Neural cell (in vitro differentiated cells): Measurements from ENCODE around the gene PIGL. TPM values are rescaled to one million over a fixed set of nuclear protein-coding genes. Genes with fewer than 3 reads are reported as not detected.

Source experiments
- H2AFZ ChIP-seq: fragments of 200-600, 300-800 bp; sonication (generic), shearing (Covaris generic); 2 replicates; pipeline ENCODE4 v1.6.0; 2014; ENCODE audit warnings: low read depth, mild to moderate bottlenecking, antibody characterized with exemption, low read length, moderate library complexity
- H3F3A ChIP-seq: fragments of 200-600 bp; shearing (Covaris generic); 2 replicates; pipeline ENCODE4 v1.6.1; 2016; ENCODE audit warnings: mild to moderate bottlenecking, moderate library complexity, mixed read lengths, antibody characterized with exemption, low read length; ENCODE audit not compliant: insufficient read depth, poor library complexity, severe bottlenecking
- H3K27ac ChIP-seq: fragments of 200-600, 300-800 bp; sonication (generic), shearing (Covaris generic); 2 replicates; pipeline ENCODE4 v1.5.1; 2014; ENCODE audit warnings: mild to moderate bottlenecking, low read length, moderate library complexity
- H3K27me3 ChIP-seq: fragments of 300-800, 200-600 bp; sonication (generic), shearing (Covaris generic); 2 replicates; pipeline ENCODE4 v1.6.0; 2014; ENCODE audit warnings: mild to moderate bottlenecking, low read depth, low read length, moderate library complexity; ENCODE audit not compliant: insufficient read depth
- H3K36me3 ChIP-seq: fragments of 300-800, 200-600 bp; sonication (generic), shearing (Covaris generic); 2 replicates; pipeline ENCODE4 v1.5.1; 2014; ENCODE audit warnings: mild to moderate bottlenecking, antibody characterized with exemption, low read length, moderate library complexity; ENCODE audit not compliant: insufficient read depth
- H3K4me2 ChIP-seq: fragments of 300-800, 200-600 bp; sonication (generic), shearing (Covaris generic); 2 replicates; pipeline ENCODE4 v1.6.0; 2014; ENCODE audit warnings: mild to moderate bottlenecking, low read length
- H3K4me3 ChIP-seq: fragments of 300-800, 200-600 bp; sonication (generic), shearing (Covaris generic); 2 replicates; pipeline ENCODE4 v1.5.1; 2014; ENCODE audit warnings: mild to moderate bottlenecking, low read length, moderate library complexity
- H3K79me2 ChIP-seq: fragments of 200-600 bp; shearing (Covaris generic); replicated peaks from 2 replicates; pipeline ENCODE4 v1.6.0; 2014; ENCODE audit warnings: mild to moderate bottlenecking, low read length, moderate library complexity; ENCODE audit not compliant: insufficient read depth
- H3K9ac ChIP-seq: fragments of 300-800, 200-600 bp; sonication (generic), shearing (Covaris generic); 2 replicates; pipeline ENCODE4 v1.6.1; 2016; ENCODE audit warnings: mild to moderate bottlenecking, low read length, mixed read lengths
- H3K9me2 ChIP-seq: fragments of 200-600 bp; shearing (Covaris generic); 2 replicates; pipeline ENCODE4 v1.6.1; 2016; ENCODE audit warnings: mild to moderate bottlenecking, low read length, mixed read lengths; ENCODE audit not compliant: insufficient read depth
- H3K9me3 ChIP-seq: fragments of 200-600, 300-800 bp; sonication (generic), shearing (Covaris generic); 2 replicates; pipeline ENCODE4 v1.6.1; 2016; ENCODE audit warnings: mild to moderate bottlenecking, mixed run types, low read length, moderate library complexity, mixed read lengths
- H4K20me1 ChIP-seq: fragments of 200-600 bp; shearing (Covaris generic); 2 replicates; pipeline ENCODE4 v1.6.1; 2016; ENCODE audit warnings: mild to moderate bottlenecking, mixed run types; ENCODE audit not compliant: insufficient read depth
- CTCF ChIP-seq: fragments of 450-650 bp; IDR thresholded peaks from 2 replicates; pipeline ENCODE4 v1.5.1; 2014; ENCODE audit warnings: antibody characterized with exemption, mild to moderate bottlenecking, moderate library complexity; ENCODE audit not compliant: poor library complexity, severe bottlenecking
- EP300 ChIP-seq: fragments of 450-650 bp; conservative IDR thresholded peaks from 2 replicates; pipeline ENCODE4 v1.6.1; 2014; ENCODE audit warnings: antibody characterized with exemption, mild to moderate bottlenecking, moderate library complexity; ENCODE audit not compliant: poor library complexity, severe bottlenecking
- EZH2 ChIP-seq: fragments of 200-600, 300-800 bp; shearing (Covaris generic), sonication (generic); IDR thresholded peaks from 2 replicates; pipeline ENCODE4 v1.6.1; 2014; ENCODE audit warnings: antibody characterized with exemption, low read length, borderline replicate concordance, mild to moderate bottlenecking; ENCODE audit not compliant: insufficient read depth, poor library complexity, severe bottlenecking
- MXI1 ChIP-seq: fragments of 450-650 bp; conservative IDR thresholded peaks from 2 replicates; pipeline ENCODE4 v1.6.1; 2014; ENCODE audit warnings: antibody characterized with exemption, mild to moderate bottlenecking; ENCODE audit not compliant: poor library complexity, severe bottlenecking
- POLR2AphosphoS5 ChIP-seq: IDR thresholded peaks from 2 replicates; pipeline ENCODE4 v1.6.1; 2012
- RAD21 ChIP-seq: fragments of 450-650 bp; conservative IDR thresholded peaks from 2 replicates; pipeline ENCODE4 v1.6.1; 2014; ENCODE audit warnings: antibody characterized with exemption, mild to moderate bottlenecking, moderate library complexity
- REST ChIP-seq: IDR thresholded peaks from 2 replicates; pipeline ENCODE4 v1.6.1; 2012; ENCODE audit warnings: borderline replicate concordance
- SMC3 ChIP-seq: fragments of 450-650 bp; conservative IDR thresholded peaks from 2 replicates; pipeline ENCODE4 v1.6.1; 2014; ENCODE audit warnings: antibody characterized with exemption, mild to moderate bottlenecking, moderate library complexity; ENCODE audit not compliant: poor library complexity
- TAF1 ChIP-seq: IDR thresholded peaks from 2 replicates; pipeline ENCODE4 v1.6.1; 2012; ENCODE audit warnings: low read depth
- polyA plus RNA-seq: library from polyadenylated mRNA; depleted of rRNA; stranded (reverse); fragments of >200 nt; gene quantifications from 2 replicates; pipeline ENCODE4 v1.2.3, GENCODE V29; 2014

The PIGL gene
- polyA plus RNA-seq, 1 donor from 2014 or later, result 75.5 TPM

DNA sequence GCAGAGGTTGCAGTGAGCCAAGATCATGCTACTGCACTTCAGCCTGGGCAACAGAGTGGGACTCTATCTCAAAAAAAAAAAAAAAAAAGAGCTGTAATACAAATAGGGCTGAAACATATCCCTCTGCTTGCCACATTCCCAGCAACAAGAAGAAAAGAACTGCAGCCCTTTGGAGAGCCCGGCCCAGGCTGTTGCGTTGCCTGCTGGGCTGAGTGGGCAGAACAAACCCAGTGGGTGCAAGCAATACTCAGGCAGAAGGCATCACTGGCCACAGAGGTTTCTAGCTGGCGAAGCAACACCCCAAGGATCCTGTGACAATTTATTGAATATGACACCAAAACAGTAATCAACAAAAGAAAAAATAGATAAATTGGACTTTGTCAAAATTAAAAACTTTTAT, 44.0 kb downstream of the PIGL start:
- H2AFZ ChIP-seq, result no peak overlapping the region
- H3K9me3 ChIP-seq, result no peaks in the 10 kb centered on the region
- no peak overlapping the region for H3K4me2 ChIP-seq
- H3K27ac ChIP-seq, result no peak overlapping the region
- no peaks in the 10 kb centered on the region for H3K9me2 ChIP-seq
- TF ChIP-seq EZH2, result no peak
- TF ChIP-seq TAF1, result no peak
- TF ChIP-seq SMC3, result no peak
- no peak for TF ChIP-seq RAD21
- no peak for TF ChIP-seq REST
- TF ChIP-seq CTCF, result no peak
- no peak for TF ChIP-seq EP300
- no peak for TF ChIP-seq MXI1
- TF ChIP-seq POLR2AphosphoS5, result no peak
- no peak overlapping the region for H3K9ac ChIP-seq
- no peak overlapping the region for H3K4me3 ChIP-seq
- no peaks in the 10 kb centered on the region for H3K27me3 ChIP-seq
- no peaks in the 10 kb centered on the region for H3K36me3 ChIP-seq
- H3K79me2 ChIP-seq, result no peaks in the 10 kb centered on the region
- no peaks in the 10 kb centered on the region for H4K20me1 ChIP-seq
- H3F3A ChIP-seq, result no peaks in the 10 kb centered on the region

DNA sequence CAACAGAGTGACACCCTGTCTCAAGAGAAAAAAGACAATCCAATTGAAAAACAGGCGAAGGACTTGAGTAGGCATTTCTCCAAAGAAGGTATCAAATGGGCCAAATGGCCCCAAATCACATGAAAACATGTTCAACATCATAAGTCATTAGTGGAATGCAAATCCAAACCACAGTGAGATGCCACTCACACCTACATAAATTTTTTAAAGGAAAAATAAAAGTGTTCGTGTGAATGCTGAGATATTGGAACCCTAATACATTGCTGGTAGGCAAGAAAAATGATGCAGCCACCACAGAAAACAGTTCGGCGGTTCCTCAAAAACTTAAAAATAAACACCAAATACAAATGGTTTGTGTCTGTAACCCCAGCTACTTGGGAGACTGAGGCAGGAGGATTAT, 45.2 kb downstream of the PIGL start:
- Histone ChIP-seq H3K4me3 (no peak overlapping the region), H3K9ac (no peak overlapping the region), H3F3A (no peaks in the 10 kb centered on the region), H2AFZ (no peak overlapping the region), H3K79me2 (no peaks in the 10 kb centered on the region), H3K9me2 (no peaks in the 10 kb centered on the region), H3K9me3 (no peaks in the 10 kb centered on the region), H4K20me1 (no peaks in the 10 kb centered on the region), H3K27ac (no peak overlapping the region), H3K27me3 (no peaks in the 10 kb centered on the region), H3K36me3 (no peaks in the 10 kb centered on the region), H3K4me2 (no peak overlapping the region)
- TF ChIP-seq REST (no peak), TAF1 (no peak), EP300 (no peak), MXI1 (no peak), POLR2AphosphoS5 (no peak), CTCF (no peak), EZH2 (no peak), SMC3 (no peak)
